HL-60 (cell line): Measurements from ENCODE around the gene GPR183.

Experiments used
- DNase-seq, 2 experiments: peaks; one replicate each; pipeline ENCODE4 v3.0.0-alpha.2; 2010 to 2020; ENCODE audit warnings: low read depth in 1 of 2, low spot score in 1 of 2
- H3K27ac ChIP-seq: fragments of 250-450 bp; sonication (Bioruptor Pico); replicated peaks from 2 replicates; pipeline ENCODE4 v1.5.1; 2020; ENCODE audit warnings: mild to moderate bottlenecking, moderate library complexity
- H3K27me3 ChIP-seq: fragments of 250-450 bp; sonication (Bioruptor Pico); 2 replicates; pipeline ENCODE4 v1.5.1; 2021; ENCODE audit warnings: mild to moderate bottlenecking, moderate library complexity; ENCODE audit not compliant: insufficient read depth, poor library complexity, severe bottlenecking
- H3K4me3 ChIP-seq: replicated peaks from 2 replicates; pipeline ENCODE4 v1.5.1; 2011; ENCODE audit warnings: mild to moderate bottlenecking, control low read depth, low read length; ENCODE audit not compliant: insufficient read depth
- GABPA ChIP-seq: IDR thresholded peaks from 2 replicates; pipeline ENCODE4 v1.6.1; 2012; ENCODE audit warnings: low read depth
- POLR2AphosphoS5 ChIP-seq: IDR thresholded peaks from 2 replicates; pipeline ENCODE4 v1.6.1; 2012; ENCODE audit warnings: low read depth
- REST ChIP-seq: IDR thresholded peaks from 2 replicates; pipeline ENCODE4 v1.6.1; 2012; ENCODE audit warnings: low read depth; ENCODE audit not compliant: insufficient replicate concordance
- SPI1 ChIP-seq: IDR thresholded peaks from 2 replicates; pipeline ENCODE4 v1.6.1; 2012; ENCODE audit warnings: low read depth, mild to moderate bottlenecking, borderline replicate concordance
- TF ChIP-seq, protein P1 (sequence below): IDR thresholded peaks from one replicate; pipeline ENCODE4 v1.5.1; 2011; ENCODE audit warnings: low read length, control low read depth, inconsistent platforms; ENCODE audit not compliant: insufficient read depth

Gene GPR183

GRCh38 chr13:99327761-99328160, 20.6 kb upstream of the GPR183 start:
- TF ChIP-seq POLR2AphosphoS5 (no peak), GABPA (no peak)
- TF ChIP-seq, protein P1, sequence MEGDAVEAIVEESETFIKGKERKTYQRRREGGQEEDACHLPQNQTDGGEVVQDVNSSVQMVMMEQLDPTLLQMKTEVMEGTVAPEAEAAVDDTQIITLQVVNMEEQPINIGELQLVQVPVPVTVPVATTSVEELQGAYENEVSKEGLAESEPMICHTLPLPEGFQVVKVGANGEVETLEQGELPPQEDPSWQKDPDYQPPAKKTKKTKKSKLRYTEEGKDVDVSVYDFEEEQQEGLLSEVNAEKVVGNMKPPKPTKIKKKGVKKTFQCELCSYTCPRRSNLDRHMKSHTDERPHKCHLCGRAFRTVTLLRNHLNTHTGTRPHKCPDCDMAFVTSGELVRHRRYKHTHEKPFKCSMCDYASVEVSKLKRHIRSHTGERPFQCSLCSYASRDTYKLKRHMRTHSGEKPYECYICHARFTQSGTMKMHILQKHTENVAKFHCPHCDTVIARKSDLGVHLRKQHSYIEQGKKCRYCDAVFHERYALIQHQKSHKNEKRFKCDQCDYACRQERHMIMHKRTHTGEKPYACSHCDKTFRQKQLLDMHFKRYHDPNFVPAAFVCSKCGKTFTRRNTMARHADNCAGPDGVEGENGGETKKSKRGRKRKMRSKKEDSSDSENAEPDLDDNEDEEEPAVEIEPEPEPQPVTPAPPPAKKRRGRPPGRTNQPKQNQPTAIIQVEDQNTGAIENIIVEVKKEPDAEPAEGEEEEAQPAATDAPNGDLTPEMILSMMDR = no peak
- Histone ChIP-seq H3K4me3 (no peak overlapping the region), H3K27ac (no peak overlapping the region), H3K27me3 (no peaks in the 10 kb centered on the region)
- no peak for DNase-seq

DNA sequence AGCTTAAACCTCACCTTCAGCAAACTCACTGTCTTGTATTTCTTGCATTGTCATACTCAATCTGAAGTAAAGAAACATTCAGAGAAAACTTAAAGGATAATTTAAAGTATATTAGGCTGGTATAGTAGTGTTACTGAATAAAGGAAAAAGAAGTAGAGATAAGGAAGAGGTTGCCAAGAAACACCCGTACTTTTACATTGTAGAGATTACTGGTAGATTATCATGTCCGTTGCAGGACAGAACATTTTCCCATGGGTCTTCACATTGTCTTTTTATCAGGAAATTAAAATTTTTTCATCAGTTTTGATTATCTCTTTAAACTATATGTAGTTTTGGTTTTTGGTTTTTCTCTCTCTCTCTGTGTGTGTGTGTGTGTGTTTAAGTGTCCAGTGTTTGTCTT, 19.9 kb upstream of the GPR183 start:
- H3K27ac ChIP-seq = no peak overlapping the region
- no peak overlapping the region for H3K4me3 ChIP-seq
- no peak for DNase-seq
- no peaks in the 10 kb centered on the region for H3K27me3 ChIP-seq
- TF ChIP-seq, protein P1 = no peak
- TF ChIP-seq REST = no peak
- no peak for TF ChIP-seq GABPA
- no peak for TF ChIP-seq SPI1
- TF ChIP-seq POLR2AphosphoS5 = no peak

DNA sequence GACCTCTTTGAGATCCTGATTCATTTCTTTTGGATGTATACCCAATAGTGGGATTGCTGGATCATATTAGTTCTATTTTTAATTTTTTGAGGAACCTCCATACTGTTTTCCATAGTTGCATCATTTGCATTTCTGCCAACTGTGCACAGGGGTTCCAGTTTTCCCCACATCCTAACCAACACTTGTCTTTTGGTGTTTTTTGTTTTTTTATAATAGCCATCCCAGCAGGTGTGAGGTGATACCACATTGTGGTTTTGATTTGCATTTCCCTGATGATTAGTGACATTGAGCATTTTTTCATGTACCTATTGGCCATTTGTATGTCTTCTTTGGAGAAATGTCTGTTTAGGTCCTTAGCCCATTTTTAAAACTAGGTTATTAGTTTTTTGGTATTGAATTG, 18.8 kb upstream of the GPR183 start:
- Histone ChIP-seq H3K27ac (no peak overlapping the region), H3K27me3 (no peaks in the 10 kb centered on the region), H3K4me3 (no peak overlapping the region)
- no peak for DNase-seq
- no peak for TF ChIP-seq REST
- no peak for TF ChIP-seq GABPA
- no peak for TF ChIP-seq SPI1
- TF ChIP-seq POLR2AphosphoS5 = no peak
- TF ChIP-seq, protein P1 = no peak

DNA sequence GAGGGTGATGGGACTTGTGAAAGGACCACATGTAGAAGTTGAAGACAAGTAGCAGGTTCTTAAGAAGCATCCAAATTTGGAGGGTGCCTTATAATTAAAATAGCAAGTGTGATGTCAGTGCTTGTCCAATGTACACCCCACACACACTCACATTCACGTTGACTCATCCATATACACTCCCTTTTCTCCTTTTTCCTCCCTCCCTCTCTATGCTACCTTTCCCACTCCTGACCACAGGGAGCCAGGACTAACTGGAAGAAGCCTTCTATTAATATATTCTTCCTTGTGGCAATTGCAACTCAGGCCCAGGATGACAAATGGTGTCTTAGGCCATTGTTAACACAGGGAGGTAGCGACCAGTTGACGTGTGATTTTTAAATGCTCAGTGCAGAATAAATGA, 16.3 kb upstream of the GPR183 start:
- Histone ChIP-seq H3K27me3 (no peaks in the 10 kb centered on the region), H3K4me3 (no peak overlapping the region), H3K27ac (no peak overlapping the region)
- no peak for DNase-seq
- TF ChIP-seq SPI1 = no peak
- TF ChIP-seq POLR2AphosphoS5 = no peak
- TF ChIP-seq, protein P1 = no peak
- no peak for TF ChIP-seq REST
- no peak for TF ChIP-seq GABPA
